GM18519 (cell line): ENCODE data around the gene FHIP1B.
"Not testable (repeated sequence)": the region's sequence is repeated elsewhere in the genome, so short reads cannot be mapped to it uniquely, and the experiment has no call there.

Source experiments
- ATAC-seq: cut with Tn5 transposase; IDR thresholded peaks from one replicate; pipeline ENCODE4 v1.9.1; 2021; ENCODE audit warnings: mild to moderate bottlenecking, moderate library complexity; ENCODE audit not compliant: unreplicated experiment, low FRiP score

FHIP1B gene

DNA sequence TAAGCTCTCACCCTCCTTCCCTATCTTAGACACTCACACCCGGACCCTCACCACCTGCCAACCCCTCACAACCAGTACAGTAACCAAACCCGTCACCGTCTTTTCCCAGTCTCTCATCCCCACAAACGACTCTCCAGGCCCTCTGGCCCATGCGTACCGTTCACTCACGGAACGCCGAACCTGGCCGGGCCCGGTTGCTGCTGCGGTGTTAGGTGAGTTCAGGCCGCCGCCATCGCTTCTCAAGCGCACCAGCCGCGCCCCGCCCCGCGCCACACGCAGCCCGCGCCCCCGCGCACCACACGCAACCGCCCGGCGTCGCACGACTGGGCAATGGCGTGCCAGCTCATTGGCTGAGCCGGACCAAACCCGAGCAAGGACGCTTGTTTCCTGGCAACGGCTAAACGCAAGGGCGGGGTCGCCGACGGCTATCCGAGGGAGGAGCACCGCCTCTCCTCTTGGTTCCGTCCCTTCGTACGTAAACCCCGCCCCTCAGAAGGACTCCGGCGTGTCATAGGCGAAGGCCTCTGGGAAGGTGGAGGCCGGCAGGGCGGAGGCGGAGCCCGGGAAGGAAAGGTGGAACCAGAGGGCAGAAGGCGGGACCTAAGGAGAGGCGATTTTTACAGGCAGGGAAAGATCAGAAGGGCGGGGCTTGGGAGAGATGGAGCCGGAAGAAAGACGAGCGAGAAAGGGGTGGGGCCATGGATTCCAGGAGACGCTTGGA lies at the start of gene FHIP1B:
FHIP1B (minus strand) TSS at position 250 of the 721 bp plus-strand sequence. CDS start 10,120 bp downstream, outside the sequence.
- peak; percentile 94 for ATAC-seq

DNA sequence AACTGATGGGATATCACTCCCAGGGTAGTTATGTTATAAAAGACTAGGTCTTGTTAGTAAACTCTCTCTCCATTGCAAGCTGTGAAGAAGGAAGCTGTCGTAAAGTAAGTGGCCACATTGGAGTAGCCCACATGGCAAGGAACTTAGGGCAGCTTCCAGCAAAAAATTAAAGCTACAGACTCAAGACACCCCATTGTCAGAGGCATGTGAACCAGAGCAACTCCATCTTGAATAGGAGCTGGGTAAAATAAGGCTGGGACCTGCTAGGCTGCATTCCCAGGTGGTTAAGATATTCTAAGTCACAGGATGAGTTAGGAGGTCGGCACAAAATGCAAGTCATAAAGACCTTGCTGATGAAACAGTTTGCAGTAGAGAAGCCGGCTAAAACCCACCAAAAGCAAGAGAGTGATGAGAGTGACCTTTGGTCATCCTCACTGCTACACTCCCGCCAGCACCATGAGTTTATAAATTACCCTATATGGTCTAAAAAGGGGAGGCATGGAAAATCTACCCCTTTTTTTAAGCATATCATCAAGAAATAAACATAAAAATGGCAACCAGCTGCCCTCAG lies 49.1 kb upstream of the FHIP1B start:
- no peak for ATAC-seq

DNA sequence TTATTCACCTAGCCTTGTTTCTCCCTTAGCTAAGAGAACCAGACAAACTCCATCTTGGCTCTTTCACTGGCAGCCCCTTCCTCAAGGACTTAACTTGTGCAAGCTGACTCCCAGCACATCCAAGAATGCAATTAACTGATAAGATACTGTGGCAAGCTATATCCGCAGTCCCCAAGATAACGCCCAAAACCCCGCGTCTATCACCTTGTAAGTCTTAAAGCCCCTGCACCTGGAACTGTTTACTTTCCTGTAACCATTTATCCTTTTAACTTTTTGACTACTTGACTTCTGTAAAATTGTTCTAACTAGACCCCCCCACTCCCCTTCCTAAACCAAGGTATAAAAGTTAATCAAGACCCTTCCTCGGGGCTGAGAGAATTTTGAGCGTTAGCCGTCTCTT lies 46.4 kb upstream of the FHIP1B start:
- ATAC-seq = not testable (repeated sequence)

DNA sequence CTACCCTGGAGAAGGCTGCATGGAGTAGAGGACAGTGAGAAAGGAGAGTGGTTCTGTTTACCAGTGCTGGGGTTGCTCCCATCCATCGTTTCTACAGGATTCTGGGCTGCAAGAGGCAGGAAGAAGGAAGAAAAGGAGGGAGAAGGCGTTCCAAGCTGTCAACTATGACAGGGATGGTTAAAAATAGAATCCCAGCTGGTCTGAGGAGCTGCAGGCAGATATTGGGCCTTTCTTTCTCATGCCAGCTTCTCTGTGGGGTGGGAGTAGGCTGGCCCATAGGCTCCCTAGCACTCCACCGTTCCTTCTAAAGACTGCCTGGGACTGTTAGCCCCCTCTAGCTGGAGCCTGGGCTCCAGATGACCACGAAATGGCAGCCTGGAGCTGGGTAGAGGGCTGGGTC lies 38.8 kb upstream of the FHIP1B start:
- ATAC-seq = no peak

DNA sequence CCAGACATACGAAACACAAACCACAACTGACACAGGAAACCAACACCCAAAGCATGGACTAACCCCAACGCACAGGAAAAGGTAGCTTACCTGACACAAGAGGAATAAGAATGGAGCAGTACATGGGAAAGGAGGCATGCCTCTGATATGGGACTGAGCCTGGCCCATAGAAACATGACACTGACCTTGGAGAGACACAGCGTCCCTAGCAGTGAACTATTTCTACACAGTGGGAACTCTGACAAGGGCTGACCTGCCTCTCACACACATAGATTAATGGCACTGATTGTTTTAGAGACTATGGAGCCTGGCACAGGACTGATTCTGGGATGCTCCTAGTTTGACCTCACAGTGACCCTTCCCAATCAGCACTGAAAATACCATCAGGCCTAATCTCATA lies 37.2 kb upstream of the FHIP1B start:
- ATAC-seq = no peak

DNA sequence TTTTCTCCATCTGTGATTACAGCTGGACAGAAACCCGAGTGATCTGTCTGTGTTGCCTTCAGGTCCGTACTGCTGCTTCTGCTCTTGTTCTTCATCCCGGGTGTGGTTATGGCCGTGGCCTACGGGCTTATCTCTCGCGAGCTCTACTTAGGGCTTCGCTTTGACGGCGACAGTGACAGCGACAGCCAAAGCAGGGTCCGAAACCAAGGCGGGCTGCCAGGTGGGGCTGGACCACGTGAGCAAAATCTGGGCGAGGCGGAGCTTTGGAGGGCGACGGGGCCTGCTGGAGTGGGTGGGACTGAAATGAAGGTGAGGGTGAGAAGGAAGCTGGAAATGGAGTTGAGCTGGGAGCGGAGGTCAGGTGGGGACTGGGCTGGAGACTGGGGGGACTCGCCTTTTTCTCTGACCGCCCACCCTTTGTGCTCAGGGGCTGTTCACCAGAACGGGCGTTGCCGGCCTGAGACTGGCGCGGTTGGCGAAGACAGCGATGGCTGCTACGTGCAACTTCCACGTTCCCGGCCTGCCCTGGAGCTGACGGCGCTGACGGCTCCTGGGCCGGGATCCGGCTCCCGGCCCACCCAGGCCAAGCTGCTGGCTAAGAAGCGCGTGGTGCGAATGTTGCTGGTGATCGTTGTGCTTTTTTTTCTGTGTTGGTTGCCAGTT lies 36.3 kb upstream of the FHIP1B start:
- ATAC-seq = no peak

DNA sequence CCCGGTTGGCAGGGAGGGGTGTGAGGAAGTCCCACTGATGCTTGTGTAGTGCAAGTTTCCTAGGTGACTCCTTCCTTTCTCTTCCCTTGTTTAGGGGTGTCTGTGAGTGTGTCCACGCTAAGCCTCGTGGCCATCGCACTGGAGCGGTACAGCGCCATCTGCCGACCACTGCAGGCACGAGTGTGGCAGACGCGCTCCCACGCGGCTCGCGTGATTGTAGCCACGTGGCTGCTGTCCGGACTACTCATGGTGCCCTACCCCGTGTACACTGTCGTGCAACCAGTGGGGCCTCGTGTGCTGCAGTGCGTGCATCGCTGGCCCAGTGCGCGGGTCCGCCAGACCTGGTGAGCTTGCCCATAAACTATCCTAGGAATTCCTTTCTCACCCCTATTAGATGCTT lies 35.6 kb upstream of the FHIP1B start:
- ATAC-seq = no peak

DNA sequence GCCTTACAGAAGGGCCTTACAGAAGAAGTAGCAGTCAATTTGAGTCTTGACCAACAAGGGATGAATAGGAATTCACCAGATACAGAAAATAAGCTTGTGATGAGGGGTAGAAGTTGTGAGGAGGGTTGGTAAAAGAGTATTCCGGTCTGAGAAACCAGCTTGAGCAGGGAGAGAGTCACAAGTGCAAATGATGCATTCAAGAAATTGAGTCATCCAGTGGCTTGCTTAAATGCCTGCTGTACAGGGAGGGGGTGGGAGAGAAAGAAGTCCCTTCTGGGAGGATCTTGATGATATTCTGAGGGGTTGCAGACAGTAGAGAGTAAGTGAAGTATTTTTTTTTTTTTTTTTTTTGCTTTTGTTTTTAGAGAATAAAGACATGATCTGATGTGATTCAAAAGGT lies 34.4 kb upstream of the FHIP1B start:
- ATAC-seq = no peak

DNA sequence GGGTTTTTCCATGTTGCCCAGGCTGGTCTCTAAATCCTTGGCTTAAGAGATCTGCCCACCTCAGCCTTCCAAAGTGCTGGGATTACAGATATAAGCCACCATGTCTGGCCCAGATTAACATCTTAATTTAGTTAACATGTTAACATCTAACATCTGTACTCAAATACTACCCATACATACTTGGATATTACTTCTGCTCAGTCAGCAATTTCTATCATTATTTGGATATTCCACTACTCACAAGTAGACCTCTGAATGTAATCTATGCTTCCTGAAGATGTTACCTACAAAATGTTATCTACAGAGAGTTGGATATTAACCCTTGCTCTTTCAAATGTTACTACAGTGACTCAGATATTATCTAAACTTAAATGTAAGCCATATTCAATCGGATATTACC lies 29.2 kb upstream of the FHIP1B start:
- no peak for ATAC-seq

DNA sequence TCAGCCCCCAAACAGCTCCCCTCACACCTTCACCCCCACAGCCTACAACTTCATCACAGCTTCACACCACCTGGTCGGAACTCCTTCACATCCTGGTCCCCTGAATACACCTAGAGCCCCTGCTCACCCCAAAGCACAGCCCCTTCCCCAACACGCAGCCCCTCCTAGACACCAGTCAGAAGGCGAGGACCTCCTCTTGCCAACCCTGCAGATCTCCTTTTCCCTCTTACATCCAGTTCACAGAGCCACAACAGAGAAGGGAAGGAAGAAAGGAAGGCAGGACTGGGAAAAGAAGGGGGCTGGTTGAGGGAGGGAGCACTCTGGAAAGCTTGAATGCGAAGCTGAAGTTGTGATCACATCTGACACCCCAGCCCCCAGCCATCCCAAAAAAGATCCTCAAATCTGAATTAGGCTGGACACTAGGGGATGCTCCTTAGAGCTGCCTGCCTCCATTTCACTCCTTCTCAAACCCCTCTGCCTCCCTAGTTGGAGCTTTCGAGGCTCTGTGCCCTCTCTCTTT lies 25.8 kb upstream of the FHIP1B start:
- ATAC-seq = no peak

DNA sequence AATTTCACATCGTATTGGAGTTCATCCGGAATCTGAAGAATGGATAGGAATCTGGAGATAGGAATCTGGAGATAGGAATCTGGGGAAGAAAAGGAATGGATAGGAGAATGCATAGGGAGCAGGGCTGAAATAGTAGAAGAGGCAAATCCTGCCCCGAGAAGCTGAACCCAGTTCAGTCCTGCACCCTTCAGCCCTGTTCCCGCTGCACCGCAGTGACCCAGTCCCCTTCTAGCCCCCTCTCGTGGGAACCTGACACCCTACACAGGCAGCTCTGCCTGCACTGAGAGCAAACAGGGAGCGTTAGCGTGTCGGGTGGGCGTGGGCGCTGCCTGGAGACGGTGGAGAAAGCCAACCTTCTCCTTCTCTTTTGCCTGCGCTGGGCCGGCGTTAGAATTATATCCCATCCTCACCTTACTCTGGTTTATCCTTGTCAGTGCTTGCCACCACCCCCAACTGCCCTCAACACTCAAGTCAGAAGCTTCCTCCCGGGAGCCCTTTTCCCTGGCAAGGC lies 24.2 kb upstream of the FHIP1B start:
- no peak for ATAC-seq

DNA sequence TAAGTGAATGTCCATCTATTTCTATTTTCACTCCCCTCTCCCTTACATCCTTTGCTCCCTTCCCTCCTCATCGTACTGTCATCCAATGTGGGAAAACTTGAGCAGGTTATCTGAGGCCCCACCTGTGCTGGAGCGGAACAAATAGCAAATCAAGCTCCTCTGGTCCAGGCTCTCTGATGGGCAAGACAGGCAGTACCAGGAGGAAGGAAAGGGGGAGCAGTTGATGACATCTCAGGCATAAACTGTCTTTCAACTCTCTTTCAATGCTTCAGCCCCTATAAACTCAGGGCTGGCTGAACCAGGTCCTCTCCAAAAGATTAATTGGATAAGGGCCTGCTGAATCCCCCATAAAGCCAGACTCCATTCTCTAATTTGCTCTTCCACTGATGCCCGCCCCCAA lies 23.7 kb upstream of the FHIP1B start:
- ATAC-seq = no peak

DNA sequence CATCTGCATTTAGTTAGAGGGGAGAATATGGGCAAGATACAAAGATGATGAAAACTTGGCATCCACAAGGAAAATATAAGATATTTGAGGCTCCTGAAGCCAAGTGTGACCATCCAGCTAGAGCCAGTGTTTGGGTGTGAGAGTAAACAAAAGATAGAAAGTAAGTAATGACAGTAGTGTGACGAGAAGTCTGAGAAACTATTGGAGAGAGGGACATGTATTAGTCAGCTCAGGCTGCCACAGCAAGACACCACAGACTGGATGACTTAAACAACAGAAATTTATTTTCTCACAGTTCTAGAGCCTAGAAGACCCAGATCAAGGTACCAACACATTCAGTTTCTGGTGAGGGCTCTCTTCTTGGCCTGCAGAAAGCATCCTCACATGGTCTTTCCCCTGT lies 18.8 kb upstream of the FHIP1B start:
- ATAC-seq = peak; percentile 73

DNA sequence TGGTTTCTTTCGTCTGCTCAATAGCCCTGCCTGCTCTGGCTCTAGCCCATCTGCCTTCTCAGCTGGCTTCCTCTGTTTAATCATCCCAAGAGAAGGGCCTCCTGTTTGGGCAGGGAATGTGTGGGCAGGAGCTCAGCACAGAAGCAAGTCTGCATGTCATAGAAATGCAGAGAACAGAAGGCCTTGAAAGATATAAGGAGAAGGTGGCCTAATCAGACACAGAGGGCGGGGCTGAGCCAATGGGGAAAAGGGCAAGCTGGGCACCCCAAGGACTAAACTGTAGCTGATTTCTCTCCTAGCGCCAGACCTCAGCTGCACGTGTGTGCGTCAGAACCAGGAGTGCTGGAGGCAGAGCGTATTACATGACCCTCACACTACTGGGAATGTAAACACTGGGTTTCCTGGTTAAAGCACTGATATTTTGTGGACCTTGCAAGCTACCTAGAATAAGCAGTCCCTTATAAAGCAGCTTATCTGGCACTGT lies 17.6 kb upstream of the FHIP1B start:
- ATAC-seq = no peak

DNA sequence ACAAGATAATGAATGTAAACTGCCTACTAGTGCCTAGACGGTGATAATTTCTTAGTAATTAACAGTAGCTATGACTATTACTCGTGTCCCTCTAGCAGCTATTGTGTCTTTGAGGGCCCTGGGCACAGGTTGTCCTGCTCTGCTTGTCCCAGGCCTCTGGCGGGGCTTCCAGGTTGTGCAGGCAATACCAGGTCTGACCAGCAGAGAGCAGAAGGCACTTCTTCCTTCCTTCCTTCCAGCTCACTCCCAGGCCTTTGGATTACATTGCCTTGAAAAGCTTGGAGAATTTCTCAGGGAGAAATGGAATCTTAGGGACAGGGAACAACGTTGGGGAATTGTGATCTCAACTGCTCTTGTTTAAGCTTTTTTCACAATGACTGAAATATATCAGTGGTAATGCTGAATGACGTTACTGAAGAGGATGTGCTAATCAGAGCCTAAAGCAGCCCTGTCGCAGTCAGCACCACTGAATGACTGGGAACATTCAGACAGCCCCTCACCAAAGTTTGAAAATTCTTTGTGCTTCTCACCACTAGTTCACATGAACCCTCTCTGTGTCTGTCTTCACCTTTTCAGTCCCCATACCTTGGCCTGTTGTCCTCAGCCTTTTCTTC lies 16.8 kb upstream of the FHIP1B start:
- peak; percentile 49 for ATAC-seq

DNA sequence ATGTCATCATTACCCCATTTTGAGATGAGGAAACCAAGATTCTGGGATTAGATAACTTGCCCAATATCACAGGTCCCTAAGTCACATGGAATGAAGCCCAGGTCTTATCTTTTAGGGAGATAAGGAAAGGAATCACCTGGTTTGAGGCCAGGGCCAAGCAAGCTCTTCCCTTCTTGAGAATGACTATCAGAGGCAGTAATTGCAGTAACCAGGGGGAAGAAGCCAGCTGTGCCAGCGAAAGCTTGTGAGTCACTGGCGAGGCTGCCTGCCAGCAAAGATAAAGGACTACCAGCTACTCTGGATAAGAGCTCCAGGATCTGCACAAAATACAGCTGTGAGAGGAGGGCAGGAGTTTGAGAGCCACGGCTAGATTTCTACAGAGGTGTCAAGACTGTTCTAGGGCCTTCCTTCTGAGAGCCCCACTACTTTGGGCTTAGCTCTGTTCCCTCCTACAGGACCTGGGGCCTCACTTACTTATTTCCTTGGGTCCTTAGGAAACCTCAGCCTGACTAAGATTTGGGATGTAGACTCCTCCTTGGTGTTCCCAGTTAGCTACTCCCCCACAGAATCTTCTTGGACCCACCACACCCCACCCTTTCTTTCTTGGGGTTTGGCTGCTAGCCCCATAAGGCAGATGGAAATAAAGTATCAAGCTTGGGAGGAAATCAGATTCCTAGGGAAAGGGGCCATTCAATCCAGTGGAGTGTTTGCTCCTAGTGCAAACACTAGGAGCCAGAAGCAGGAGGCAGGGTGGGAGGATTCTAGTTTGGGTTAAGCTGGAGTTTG lies 15.5 kb upstream of the FHIP1B start:
- no peak for ATAC-seq

DNA sequence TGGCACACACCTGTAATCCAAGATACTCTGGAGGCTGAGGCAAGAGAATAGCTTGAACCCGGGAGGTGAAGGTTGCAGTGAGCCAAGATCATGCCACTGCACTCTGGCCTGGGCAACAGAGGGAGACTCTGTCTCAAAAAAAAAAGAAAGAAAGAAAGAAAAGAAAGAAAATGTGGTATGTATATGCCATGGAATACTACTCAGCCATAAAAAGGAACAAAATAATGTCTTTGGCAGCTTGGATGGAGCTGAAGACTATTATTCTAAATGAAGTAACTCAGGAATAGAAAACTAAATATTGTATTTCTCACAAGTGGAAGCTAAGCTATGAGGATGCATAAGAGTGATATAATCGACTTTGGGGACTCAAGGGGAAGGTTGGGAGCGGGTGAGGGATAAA lies 14.5 kb upstream of the FHIP1B start:
- not testable (repeated sequence) for ATAC-seq

DNA sequence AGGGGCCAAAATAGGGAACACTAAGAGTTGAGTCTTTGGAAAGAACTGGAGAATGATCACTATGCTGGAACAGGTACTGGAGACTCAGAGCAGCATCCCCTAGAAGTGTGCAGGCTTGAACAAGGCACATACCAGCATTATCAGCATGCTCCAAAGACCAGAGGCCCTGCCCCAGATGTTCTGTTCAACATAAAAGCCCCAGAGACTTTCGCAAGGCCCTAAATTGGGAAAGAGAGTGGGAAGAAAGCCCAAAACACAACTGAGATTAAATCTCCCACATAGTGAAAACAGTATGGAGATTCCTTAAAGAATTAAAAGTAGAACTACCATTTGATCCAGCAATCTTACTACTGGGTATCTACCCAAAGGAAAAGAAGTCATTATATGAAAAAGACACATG lies 13.8 kb upstream of the FHIP1B start:
- ATAC-seq = no peak

DNA sequence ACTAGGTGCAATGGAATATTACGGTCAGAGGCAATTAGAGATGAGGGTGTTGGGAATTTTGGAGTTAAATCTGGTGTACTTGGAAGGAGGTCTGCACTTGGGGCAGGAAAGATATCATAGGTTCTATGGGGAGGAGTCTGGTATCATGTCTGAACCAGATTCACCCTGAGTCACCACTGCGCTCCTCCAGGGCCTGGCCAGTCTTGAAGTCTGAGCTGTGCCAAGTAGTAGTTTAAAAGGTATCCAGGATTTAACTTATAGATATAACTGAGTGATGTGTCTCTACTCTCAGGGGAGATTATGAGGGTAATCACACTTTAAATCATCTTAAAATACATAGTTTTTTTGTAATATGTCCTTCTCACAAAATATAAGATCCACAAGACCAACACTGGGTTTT lies 11.1 kb upstream of the FHIP1B start:
- no peak for ATAC-seq

DNA sequence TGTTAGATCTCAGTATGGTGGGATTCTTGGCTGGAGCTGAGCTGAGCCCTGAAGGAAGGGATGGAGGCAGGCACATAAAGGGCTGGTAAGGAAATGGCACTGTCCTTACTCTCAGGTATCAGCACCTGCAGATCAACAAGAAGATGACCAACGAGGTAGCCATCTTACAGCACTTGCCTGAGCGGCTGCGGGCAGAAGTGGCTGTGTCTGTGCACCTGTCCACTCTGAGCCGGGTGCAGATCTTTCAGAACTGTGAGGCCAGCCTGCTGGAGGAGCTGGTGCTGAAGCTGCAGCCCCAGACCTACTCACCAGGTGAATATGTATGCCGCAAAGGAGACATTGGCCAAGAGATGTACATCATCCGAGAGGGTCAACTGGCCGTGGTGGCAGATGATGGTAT lies 6.9 kb upstream of the FHIP1B start:
- no peak for ATAC-seq
